Measurements from ENCODE around the gene CDKAL1. TPM values are rescaled to one million over a fixed set of nuclear protein-coding genes. Genes with fewer than 3 reads are reported as not detected.

Gene CDKAL1
- total and polyA plus RNA-seq, 4 donors = 2.0 to 12.9 (median 6.7) TPM

GRCh38 chr6:20778459-20778858 is 244.2 kb downstream of the CDKAL1 start:
- 98% methylated on average over 5 of the region's 5 CpGs for WGBS
- no peak overlapping the region for H3K9ac ChIP-seq (ENCODE audit: low read depth in 1 of 2, low read length in 2 of 2)
- H3K27me3 ChIP-seq (ENCODE audit: control insufficient read depth in 4 of 4, insufficient read depth in 4 of 4, low read length in 3 of 4) = no peaks in the 10 kb centered on the region

More at GRCh38 chr6:20778459-20778858, 244.2 kb downstream of the CDKAL1 start:
- Histone ChIP-seq H3K4me1 (ENCODE audit: control insufficient read depth in 4 of 4, insufficient read depth in 4 of 4, low read length in 3 of 4) (peaks cover 2 to 7% (median 5%) of the 10 kb centered on the region in 4 donors), H3K4me3 (ENCODE audit: low read depth in 1 of 3, low read length in 3 of 3) (no peak overlapping the region), H3K36me3 (ENCODE audit: control insufficient read depth in 4 of 4, insufficient read depth in 3 of 4, low read depth in 1 of 4, low read length in 3 of 4) (peaks cover 0 to 7% (median under 1%) of the 10 kb centered on the region in 4 donors), H3K27ac (ENCODE audit: low read depth in 1 of 2, low read length in 2 of 2) (no peak overlapping the region), H3K9me3 (ENCODE audit: control insufficient read depth in 4 of 4, low read length in 3 of 4) (no peaks in the 10 kb centered on the region)
- no peak for DNase-seq (ENCODE audit: low spot score)
- TF ChIP-seq TAF1 (conservative IDR thresholded peaks at IDR 0.05) (no peak), MAX (IDR thresholded peaks at IDR 0.05) (no peak), RAD21 (IDR thresholded peaks at IDR 0.05) (no peak), REST (IDR thresholded peaks at IDR 0.05) (no peak), NR2F2 (IDR thresholded peaks at IDR 0.05) (no peak), EGR1 (IDR thresholded peaks at IDR 0.05; ENCODE audit: low read depth in 2 of 2) (no peak), ZBTB33 (IDR thresholded peaks at IDR 0.05) (no peak), RXRA (IDR thresholded peaks at IDR 0.05) (no peak), GABPA (IDR thresholded peaks at IDR 0.05 in 1 of 2, conservative IDR thresholded peaks at IDR 0.05 in 1 of 2) (no peak), FOXA2 (IDR thresholded peaks at IDR 0.05) (no peak), FOXA1 (IDR thresholded peaks at IDR 0.05) (no peak), CTCF (IDR thresholded peaks at IDR 0.05; ENCODE audit: low read depth, low read length, missing input control) (no peak), HNF4G (IDR thresholded peaks at IDR 0.05) (no peak), ATF3 (IDR thresholded peaks at IDR 0.05) (no peak), YY1 (IDR thresholded peaks at IDR 0.05) (no peak), HNF4A (conservative IDR thresholded peaks at IDR 0.05) (no peak), JUND (IDR thresholded peaks at IDR 0.05) (no peak), SP1 (IDR thresholded peaks at IDR 0.05) (no peak)

Measured in liver (tissue), 9 donors.